NCI-H128 (cell line): ENCODE results near the gene ANKAR.
"Not testable (repeated sequence)": the region's sequence is repeated elsewhere in the genome, so short reads cannot be mapped to it uniquely, and the experiment has no call there.

Source experiments
- DNase-seq: peaks from one replicate; lab custom pipeline; 2025; ENCODE audit not compliant: unreplicated experiment; lab: John Stamatoyannopoulos, UW

ANKAR gene

GRCh38 chr2:189674374-189675112, at the start of gene ANKAR:
Gene ANKAR, plus strand, starts transcription at chr2:189674670. Its CDS starts 1,821 bp downstream, at chr2:189676491.
- no peak for DNase-seq

- no peak for DNase-seq
Observed at GRCh38 chr2:189625636-189626035, 48.8 kb upstream of the ANKAR start.

GRCh38 chr2:189627789-189628188, 46.7 kb upstream of the ANKAR start:
- no peak for DNase-seq

GRCh38 chr2:189628817-189629530, 45.5 kb upstream of the ANKAR start:
- no peak for DNase-seq

GRCh38 chr2:189629531-189630453, 44.7 kb upstream of the ANKAR start:
- no peak for DNase-seq

- DNase-seq: no peak
Observed at GRCh38 chr2:189631849-189632248, 42.6 kb upstream of the ANKAR start.

- DNase-seq: no peak
Observed at GRCh38 chr2:189633392-189633811, 41.1 kb upstream of the ANKAR start.

GRCh38 chr2:189635353-189635752, 39.1 kb upstream of the ANKAR start:
- DNase-seq: no peak

- no peak for DNase-seq
Observed at GRCh38 chr2:189638301-189639006, 36.0 kb upstream of the ANKAR start.

GRCh38 chr2:189639007-189639609, 35.4 kb upstream of the ANKAR start:
- DNase-seq: no peak

- DNase-seq: no peak
Observed at GRCh38 chr2:189641002-189641401, 33.5 kb upstream of the ANKAR start.

- no peak for DNase-seq
Observed at GRCh38 chr2:189641590-189641989, 32.9 kb upstream of the ANKAR start.

- no peak for DNase-seq
Observed at GRCh38 chr2:189646521-189646920, 27.9 kb upstream of the ANKAR start.

- DNase-seq: no peak
Observed at GRCh38 chr2:189648846-189649509, 25.5 kb upstream of the ANKAR start.

GRCh38 chr2:189651284-189651683, 23.2 kb upstream of the ANKAR start:
- DNase-seq: no peak

- DNase-seq: not testable (repeated sequence)
Observed at GRCh38 chr2:189653464-189653863, 21.0 kb upstream of the ANKAR start.

- DNase-seq: no peak
Observed at GRCh38 chr2:189654641-189655040, 19.8 kb upstream of the ANKAR start.

GRCh38 chr2:189657867-189658266, 16.6 kb upstream of the ANKAR start:
- DNase-seq: no peak

- no peak for DNase-seq
Observed at GRCh38 chr2:189658306-189659212, 15.9 kb upstream of the ANKAR start.
